ENCODE data around the gene DOC2A. TPM values are rescaled to one million over a fixed set of nuclear protein-coding genes. Genes with fewer than 3 reads are reported as not detected.

Gene DOC2A
- total and polyA plus RNA-seq, 9 of the 15 experiments (the other 6 are each of a cell fraction or from before 2014, with no cell fraction given) = 0.03 to 0.38 (median 0.28) TPM; not detected in 1

DNA sequence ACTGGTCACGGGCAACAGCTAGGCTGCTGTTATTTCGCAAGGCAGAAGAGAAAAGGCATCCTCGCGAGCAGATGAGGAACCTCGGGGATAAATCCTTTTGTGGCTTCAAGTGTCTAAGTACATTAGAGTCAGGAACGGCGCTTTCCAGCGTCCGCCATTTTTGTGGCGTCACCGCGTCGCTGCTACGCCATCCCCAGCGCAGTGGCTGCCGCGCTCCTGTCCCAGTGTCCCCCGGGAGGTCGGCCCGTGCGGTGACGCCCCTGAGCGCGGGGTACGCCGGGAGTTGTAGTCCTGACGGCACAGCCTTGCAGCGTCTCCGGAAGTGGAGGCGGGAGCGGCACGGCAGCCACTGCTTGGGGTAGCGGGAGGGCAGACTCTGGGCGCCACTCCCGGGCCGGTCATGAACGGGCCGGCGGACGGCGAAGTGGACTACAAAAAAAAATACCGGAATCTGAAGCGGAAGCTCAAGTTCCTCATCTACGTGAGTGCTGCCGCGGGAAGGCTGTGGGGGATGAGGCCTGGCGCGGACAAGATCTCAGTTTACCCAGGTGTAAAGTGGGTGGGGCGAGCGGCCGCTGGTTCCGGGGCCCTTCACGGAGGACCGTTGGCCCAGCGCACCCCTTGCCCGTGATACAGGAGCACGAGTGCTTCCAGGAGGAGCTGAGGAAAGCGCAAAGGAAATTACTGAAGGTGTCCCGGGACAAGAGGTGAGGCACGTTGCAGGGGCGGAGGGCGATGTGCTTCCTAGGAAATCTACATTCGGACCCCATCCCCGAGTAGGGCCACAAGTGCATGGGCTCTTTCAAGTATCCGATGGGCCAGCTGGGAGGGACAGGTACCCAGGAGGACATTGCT, 14.7 kb downstream of the DOC2A start, which contains the start of gene INO80E (continued):
- TF ChIP-seq PHTF2 (CRISPR knock-in tag; IDR thresholded peaks at IDR 0.05) (no peak), XRCC5 (IDR thresholded peaks at IDR 0.05; ENCODE audit: low read depth, low read length) (no peak), ARID3A (IDR thresholded peaks at IDR 0.05; ENCODE audit: borderline replicate concordance, low read depth, low read length) (no peak), MXI1 (IDR thresholded peaks at IDR 0.05; ENCODE audit: low read depth, low read length) (0 out of 2 replicates have a peak, but pooled peaks have one; percentile 51), USF2 (CRISPR knock-in tag; IDR thresholded peaks at IDR 0.05) (no peak), MBD2 (IDR thresholded peaks at IDR 0.05; ENCODE audit: borderline replicate concordance, low read depth) (peak; percentile 73), NFIX (CRISPR knock-in tag; IDR thresholded peaks at IDR 0.05; ENCODE audit: low read depth) (no peak), ZNF184 (CRISPR knock-in tag; IDR thresholded peaks at IDR 0.05) (no peak), ETV6 (IDR thresholded peaks at IDR 0.05; ENCODE audit: borderline replicate concordance in 1 of 2, low read depth in 2 of 2, low read length in 1 of 2) (no peak), ETV6 (CRISPR knock-in tag; IDR thresholded peaks at IDR 0.05; ENCODE audit: borderline replicate concordance) (no peak), MED1 (CRISPR knock-in tag; IDR thresholded peaks at IDR 0.05; ENCODE audit: borderline replicate concordance) (no peak), ZNF780A (CRISPR knock-in tag; IDR thresholded peaks at IDR 0.05) (no peak), HMG20A (CRISPR knock-in tag; conservative IDR thresholded peaks at IDR 0.05) (no peak), POLR2B (IDR thresholded peaks at IDR 0.05; ENCODE audit: low read depth, partially characterized antibody) (peak; percentile 82), ZNF41 (CRISPR knock-in tag; conservative IDR thresholded peaks at IDR 0.05) (no peak), THRB (CRISPR knock-in tag; conservative IDR thresholded peaks at IDR 0.05) (no peak), MYNN (IDR thresholded peaks at IDR 0.05) (no peak), MYNN (CRISPR knock-in tag; IDR thresholded peaks at IDR 0.05) (no peak), GTF2B (IDR thresholded peaks at IDR 0.05; ENCODE audit: extremely low read depth, insufficient read length) (no peak), FOSL1 (tag; conservative IDR thresholded peaks at IDR 0.05) (peak; percentile 49; the same call in 1 of the 2 replicates), TRIM28 (IDR thresholded peaks at IDR 0.05) (no peak), HNRNPL (IDR thresholded peaks at IDR 0.05; ENCODE audit: low read depth, low read length) (no peak)
- TF ChIP-seq, protein P1, sequence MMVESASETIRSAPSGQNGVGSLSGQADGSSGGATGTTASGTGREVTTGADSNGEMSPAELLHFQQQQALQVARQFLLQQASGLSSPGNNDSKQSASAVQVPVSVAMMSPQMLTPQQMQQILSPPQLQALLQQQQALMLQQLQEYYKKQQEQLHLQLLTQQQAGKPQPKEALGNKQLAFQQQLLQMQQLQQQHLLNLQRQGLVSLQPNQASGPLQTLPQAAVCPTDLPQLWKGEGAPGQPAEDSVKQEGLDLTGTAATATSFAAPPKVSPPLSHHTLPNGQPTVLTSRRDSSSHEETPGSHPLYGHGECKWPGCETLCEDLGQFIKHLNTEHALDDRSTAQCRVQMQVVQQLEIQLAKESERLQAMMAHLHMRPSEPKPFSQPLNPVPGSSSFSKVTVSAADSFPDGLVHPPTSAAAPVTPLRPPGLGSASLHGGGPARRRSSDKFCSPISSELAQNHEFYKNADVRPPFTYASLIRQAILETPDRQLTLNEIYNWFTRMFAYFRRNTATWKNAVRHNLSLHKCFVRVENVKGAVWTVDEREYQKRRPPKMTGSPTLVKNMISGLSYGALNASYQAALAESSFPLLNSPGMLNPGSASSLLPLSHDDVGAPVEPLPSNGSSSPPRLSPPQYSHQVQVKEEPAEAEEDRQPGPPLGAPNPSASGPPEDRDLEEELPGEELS (CRISPR knock-in tag; IDR thresholded peaks at IDR 0.05; ENCODE audit: borderline replicate concordance) = no peak
